ENCODE results near the gene DTWD2.
"Not testable (repeated sequence)": the region's sequence is repeated elsewhere in the genome, so short reads cannot be mapped to it uniquely, and the experiment has no call there.

DTWD2 gene

DNA sequence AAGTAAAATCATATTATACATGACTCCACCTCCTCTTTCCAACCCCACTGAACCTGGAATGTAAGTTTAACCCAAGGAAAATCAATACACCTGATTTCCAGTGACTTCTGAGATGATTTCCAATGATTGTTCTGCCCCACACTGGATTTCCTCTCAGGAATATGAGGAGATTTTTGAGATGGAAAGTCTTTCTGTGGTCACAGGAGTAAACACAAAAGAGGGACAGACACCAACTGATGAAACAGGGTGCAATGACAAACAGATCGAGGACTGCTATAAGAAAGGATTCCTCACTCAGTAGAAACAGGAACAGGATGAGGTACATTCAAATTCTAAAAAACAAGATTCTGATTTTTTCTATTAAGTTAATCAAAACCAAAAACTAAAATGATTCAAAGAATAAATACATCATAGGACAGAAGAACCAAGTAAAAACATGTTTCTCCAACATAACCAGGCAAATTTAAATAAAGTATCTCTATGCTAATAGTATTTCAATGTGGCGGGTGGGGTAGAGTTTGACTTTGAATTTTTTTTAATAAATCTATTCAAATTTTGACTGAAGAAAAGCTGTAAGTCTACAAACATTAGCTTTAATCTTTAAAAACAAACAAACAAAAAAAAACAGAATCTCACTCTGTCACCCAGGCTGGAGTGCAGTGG, 42.1 kb downstream of the DTWD2 start:
- no peak for DNase-seq

DNA sequence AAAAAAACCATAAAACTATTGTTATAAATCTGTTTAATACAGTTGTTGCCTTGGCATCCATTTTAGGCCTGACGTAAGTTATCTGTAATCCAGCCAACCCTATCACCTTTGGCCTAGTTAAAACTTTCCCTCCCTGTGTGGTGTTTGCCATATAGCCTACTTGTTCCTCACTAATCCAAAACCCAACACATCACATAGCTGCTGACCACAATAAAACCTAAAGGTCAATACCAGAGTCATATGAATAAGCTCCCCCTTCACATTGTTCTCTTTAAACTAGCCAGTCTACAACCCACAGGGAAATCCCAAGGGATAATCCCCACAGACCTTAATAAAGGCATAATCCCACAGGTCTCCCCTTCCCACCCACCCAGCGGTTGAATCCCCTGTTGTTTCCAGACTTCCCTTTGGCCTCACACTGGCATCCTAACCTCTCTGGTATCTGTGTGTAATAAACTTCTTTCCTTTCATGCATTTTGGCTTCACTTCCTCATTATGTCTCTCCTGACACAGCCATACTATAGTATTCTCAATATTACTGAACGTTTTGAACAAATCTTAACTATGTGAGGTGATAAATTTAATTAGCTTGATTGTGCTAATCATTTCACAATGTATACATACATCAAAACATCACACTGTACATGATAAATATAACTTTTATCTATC, 50.8 kb downstream of the DTWD2 start:
- DNase-seq: no peak

- DNase-seq: no peak
Observed at GRCh38 chr5:118933703-118934102, 54.6 kb downstream of the DTWD2 start.

- no peak for DNase-seq
Observed at GRCh38 chr5:118931564-118931963, 56.8 kb downstream of the DTWD2 start.

GRCh38 chr5:118924006-118924389, 64.3 kb downstream of the DTWD2 start:
- DNase-seq: no peak

DNA sequence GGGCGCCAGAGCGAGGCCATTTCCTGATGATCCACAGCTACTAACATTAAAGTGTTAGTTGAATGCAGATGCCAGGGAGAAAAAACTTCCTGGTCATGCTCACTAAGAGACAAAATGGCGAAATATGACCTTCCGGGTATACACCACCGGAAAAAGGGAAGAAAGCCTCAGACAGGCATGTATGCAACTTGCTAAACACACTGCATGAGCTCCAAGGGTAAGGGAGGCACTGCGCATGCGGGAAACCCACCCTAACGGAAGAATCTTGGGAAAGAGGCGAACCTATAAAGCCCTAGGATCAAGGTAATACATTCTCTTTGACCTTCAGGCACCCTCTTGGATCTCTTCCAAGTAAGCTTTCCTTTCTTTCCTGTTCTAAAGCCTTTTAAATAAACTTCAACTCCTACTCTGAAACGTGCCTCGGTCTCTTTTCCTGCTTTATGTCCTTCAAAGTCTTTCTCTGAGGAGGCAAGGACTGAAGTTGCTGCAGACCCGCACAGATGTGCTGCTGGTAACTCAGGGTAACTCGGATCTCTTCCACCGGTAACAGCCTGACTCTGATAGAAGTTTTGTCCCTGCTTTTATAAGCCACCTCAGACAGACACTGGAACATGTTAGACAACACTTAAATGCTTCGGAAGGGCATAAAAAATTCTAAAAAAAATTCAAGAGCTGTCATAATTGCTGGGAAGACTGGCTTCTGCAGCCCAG, 64.9 kb downstream of the DTWD2 start:
- no peak for DNase-seq

DNA sequence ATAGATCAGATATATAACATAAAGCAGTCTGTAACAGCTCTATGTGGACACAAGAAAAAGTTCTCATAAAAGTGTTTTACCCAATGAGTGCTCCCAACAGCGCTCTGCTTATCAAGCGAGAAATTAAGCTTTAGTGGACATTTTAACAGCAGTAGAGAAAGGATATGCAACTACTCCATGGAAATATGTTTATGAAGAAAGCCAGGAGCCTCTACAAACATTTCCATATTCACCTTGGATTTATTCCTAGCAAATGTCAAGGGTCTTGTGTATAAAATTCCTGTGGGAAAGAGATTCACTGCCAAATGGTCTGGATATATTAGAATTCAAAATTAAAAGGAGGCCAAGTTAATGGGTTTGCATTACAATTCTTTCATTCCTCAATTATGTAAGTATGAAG, 66.5 kb downstream of the DTWD2 start:
- DNase-seq: no peak

DNA sequence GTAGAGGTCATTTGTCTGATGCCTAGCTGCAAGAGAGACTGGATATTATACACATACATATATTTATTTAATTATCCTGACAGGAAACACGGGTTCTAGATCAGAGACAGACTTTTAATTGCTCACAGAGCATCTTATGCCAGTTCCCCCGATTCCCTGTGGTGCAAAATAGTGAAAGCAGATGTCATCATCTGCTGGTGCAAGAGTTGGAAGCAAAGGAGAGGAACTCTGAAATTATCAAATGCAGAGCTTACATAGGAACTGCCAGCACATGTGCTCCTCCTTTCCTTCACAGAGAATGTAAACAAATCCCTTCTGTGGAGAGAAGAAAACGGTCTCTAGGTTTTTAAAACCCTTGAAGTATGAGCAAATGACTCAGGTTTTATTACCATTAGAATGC, 69.3 kb downstream of the DTWD2 start:
- no peak for DNase-seq

GRCh38 chr5:118918232-118918631, 70.1 kb downstream of the DTWD2 start:
- DNase-seq: no peak

- not testable (repeated sequence) for DNase-seq
Observed at GRCh38 chr5:118907536-118907935, 80.8 kb downstream of the DTWD2 start.

DNA sequence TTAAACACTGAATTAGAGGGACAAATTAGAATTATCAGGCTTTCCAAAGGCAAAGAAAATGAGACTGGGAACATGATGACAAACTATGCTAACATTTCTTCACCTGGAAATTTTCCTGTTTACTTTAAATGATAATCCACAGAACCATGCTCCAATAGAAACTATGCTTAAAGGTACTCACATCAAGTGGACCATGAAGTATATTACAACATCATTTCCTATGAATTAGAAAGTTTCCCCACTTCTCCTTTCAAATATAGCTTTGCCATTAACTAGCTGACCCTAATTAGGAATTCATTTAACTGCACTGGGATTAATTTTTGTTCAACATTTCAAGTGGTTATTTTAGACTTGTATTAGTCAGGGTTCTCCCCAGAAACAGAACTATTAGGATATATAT, 81.4 kb downstream of the DTWD2 start:
- DNase-seq: no peak

GRCh38 chr5:118905196-118905595, 83.2 kb downstream of the DTWD2 start:
- DNase-seq: no peak

GRCh38 chr5:118902656-118903438, 85.5 kb downstream of the DTWD2 start:
- no peak for DNase-seq

DNA sequence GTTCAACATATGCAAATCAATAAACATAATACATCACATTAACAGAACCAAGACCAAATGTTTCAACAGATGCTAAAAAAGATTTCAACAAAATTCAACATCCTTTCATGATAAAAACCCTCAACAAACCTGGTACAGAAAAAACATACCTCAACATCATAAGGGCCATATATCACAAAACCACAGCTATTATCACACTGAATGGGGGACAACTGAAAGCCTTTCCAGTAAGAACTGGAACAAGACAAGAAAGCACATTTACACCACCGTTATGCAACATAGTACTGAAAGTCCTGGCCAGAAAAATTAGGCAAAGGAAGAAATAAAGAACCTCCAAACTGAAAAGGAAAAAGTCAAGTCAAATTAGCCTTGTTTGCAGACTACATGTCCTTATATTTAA, 93.6 kb downstream of the DTWD2 start:
- DNase-seq: no peak

- no peak for DNase-seq
Observed at GRCh38 chr5:118891252-118891651, 97.1 kb downstream of the DTWD2 start.

- no peak for DNase-seq
Observed at GRCh38 chr5:118889165-118889564, 99.2 kb downstream of the DTWD2 start.

DNA sequence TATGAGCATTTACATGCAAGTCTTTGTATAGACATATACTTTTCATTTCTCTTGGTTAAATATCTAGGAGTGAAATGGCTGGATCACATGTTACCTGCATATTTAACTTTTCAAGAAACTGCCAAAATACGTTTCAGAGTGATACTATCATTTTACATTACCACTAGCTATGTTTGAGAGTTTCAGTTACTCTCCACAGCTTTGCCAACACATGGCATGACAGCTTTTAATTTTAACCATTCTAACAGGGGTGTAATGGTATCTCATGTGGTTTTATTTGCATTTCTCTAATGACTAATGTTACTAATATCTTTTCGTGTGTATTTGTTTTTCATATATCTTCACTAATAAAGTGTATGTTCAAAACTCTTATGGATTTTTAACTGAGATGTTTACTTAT, 99.8 kb downstream of the DTWD2 start:
- no peak for DNase-seq

DNA sequence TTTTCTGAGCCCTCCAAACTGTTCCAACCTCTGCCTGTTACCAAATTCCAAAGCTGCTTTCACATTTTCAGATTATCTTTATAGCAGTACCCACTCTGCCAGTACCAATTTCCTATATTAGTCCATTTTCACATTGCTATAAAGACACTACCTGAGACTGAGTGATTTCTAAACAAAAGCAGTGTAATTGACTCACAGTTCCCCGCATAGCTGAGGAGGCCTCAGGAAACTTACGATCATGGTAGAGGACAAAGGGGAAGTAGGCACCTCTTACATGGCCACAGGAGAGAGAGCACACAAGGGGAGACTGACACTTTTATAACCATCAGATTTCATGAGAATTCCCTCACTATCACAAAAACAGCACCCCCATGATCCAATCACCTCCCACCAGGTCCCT, 105.0 kb downstream of the DTWD2 start:
- no peak for DNase-seq

- no peak for DNase-seq
Observed at GRCh38 chr5:118882666-118883065, 105.7 kb downstream of the DTWD2 start.

- DNase-seq: not testable (repeated sequence)
Observed at GRCh38 chr5:118876852-118877251, 111.5 kb downstream of the DTWD2 start.

DNA sequence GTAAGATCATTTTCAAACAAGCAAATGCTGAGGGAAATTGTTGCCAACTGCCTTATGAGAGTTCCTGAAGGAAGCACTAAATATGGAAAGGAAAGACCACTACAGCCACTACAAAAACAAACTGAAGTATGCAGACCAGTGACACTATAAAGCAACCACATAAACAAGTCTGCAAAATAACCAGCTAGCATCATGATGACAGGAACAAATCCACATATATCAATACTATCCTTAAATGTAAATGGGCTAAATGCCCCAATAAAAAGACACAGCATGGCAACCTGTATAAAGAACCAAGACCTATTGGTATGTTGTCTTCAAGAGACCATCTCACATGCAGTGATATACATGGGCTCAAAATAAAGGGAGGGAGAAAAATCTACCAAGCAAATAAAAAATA, 113.2 kb downstream of the DTWD2 start:
- DNase-seq: no peak

GRCh38 chr5:118873417-118873816, 114.9 kb downstream of the DTWD2 start:
- no peak for DNase-seq

- DNase-seq: no peak
Observed at GRCh38 chr5:118863345-118863744, 125.0 kb downstream of the DTWD2 start.

DNA sequence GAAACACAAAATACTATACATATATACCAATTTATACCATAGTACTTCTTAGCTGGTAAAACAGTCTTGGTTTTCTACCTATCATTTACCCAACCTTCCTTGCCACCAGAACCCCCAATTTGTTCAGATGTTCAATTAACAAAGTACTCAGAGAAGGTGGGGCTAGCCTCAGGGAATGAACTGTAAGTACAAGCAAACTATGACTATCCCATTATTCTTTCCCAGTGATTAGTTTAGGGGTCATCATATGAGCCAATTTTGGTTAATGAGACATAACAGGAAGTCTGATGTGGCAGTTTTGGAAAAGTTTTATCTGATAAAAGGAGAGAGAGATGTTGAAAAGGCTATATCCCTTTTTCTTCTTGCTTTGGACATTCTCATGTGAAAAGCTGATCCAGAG, 125.8 kb downstream of the DTWD2 start:
- no peak for DNase-seq

Data from kidney glomerular epithelial cell (primary cell).